Daoy (cell line): Measurements from ENCODE around the gene RSAD2. TPM values are rescaled to one million over a fixed set of nuclear protein-coding genes. Genes with fewer than 3 reads are reported as not detected.
"Not testable (repeated sequence)": the region's sequence is repeated elsewhere in the genome, so short reads cannot be mapped to it uniquely, and the experiment has no call there.

Source experiments
- DNase-seq: peaks from one replicate; pipeline ENCODE4 v3.0.0-alpha.2; 2015; ENCODE audit warnings: low read depth
- total RNA-seq: library from RNA; depleted of rRNA; stranded (reverse); fragments of >200 nt; shearing (Covaris generic); gene quantifications from 2 replicates; pipeline ENCODE4 v1.2.3, GENCODE V29; 2014; rRNA removed

Gene RSAD2
- total RNA-seq: 3.0 and 5.8 TPM in 2 replicates

- peak; percentile 25 for DNase-seq
These were observed at the start of gene RSAD2 for GRCh38 chr2:6877402-6878304. RSAD2 (plus strand) TSS chr2:6877777; CDS start chr2:6877801, 24 bp downstream.

GRCh38 chr2:6828299-6828584 lies 49.3 kb upstream of the RSAD2 start:
- no peak for DNase-seq

GRCh38 chr2:6831229-6831628 lies 46.3 kb upstream of the RSAD2 start:
- DNase-seq: no peak

GRCh38 chr2:6832596-6833299 lies 44.8 kb upstream of the RSAD2 start:
- no peak for DNase-seq

GRCh38 chr2:6833300-6833604 lies 44.3 kb upstream of the RSAD2 start:
- DNase-seq: no peak

GRCh38 chr2:6834163-6834562 lies 43.4 kb upstream of the RSAD2 start:
- DNase-seq: no peak

- no peak for DNase-seq
These were observed 42.1 kb upstream of the RSAD2 start for GRCh38 chr2:6835467-6835866.

GRCh38 chr2:6838673-6839319 lies 38.8 kb upstream of the RSAD2 start:
- no peak for DNase-seq

- DNase-seq: no peak
These were observed 35.9 kb upstream of the RSAD2 start for GRCh38 chr2:6841537-6842287.

- no peak for DNase-seq
These were observed 32.3 kb upstream of the RSAD2 start for GRCh38 chr2:6845312-6845711.

GRCh38 chr2:6845903-6846302 lies 31.7 kb upstream of the RSAD2 start:
- DNase-seq: no peak

- no peak for DNase-seq
These were observed 31.0 kb upstream of the RSAD2 start for GRCh38 chr2:6846540-6846939.

GRCh38 chr2:6846967-6847681 lies 30.5 kb upstream of the RSAD2 start:
- DNase-seq: peak; percentile 7

- no peak for DNase-seq
These were observed 25.4 kb upstream of the RSAD2 start for GRCh38 chr2:6852195-6852594.

- no peak for DNase-seq
These were observed 23.2 kb upstream of the RSAD2 start for GRCh38 chr2:6854416-6854815.

- no peak for DNase-seq
These were observed 21.6 kb upstream of the RSAD2 start for GRCh38 chr2:6855860-6856547.

- no peak for DNase-seq
These were observed 21.0 kb upstream of the RSAD2 start for GRCh38 chr2:6856548-6856920.

GRCh38 chr2:6858466-6859027 lies 19.0 kb upstream of the RSAD2 start:
- DNase-seq: not testable (repeated sequence)

- no peak for DNase-seq
These were observed 17.3 kb upstream of the RSAD2 start for GRCh38 chr2:6860296-6860695.

GRCh38 chr2:6863792-6864191 lies 13.8 kb upstream of the RSAD2 start:
- peak; percentile 5 for DNase-seq
